ENCODE measurements around the gene TSPAN1.

DNA sequence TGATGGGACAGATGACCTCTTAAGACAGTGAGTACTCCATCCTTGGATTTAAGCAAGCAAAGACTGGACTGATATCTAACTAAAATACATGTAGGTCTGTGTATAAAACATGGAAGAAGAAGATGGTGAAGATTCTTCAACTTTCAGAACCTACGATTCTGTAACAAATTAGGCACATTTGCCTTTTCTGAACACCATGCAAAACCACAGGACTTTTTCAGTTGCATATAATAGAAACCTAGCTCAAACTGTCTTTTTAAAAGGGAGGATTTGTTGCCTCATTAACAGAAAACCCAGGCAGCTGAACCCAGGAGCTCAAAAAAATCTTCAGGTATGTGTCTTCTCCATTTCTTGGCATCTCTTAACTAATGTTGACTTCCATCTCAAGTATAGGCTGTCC lies 14.7 kb upstream of the TSPAN1 start:
- TF ChIP-seq GATA3 (IDR thresholded peaks at IDR 0.05; ENCODE audit: low read depth, low read length) (no peak), GATA2 (IDR thresholded peaks at IDR 0.05; ENCODE audit: low read depth, low read length) (no peak)

All from SH-SY5Y (cell line).